GM19351 (cell line): ENCODE measurements around the gene SOX6.
"Not testable (repeated sequence)": the region's sequence is repeated elsewhere in the genome, so short reads cannot be mapped to it uniquely, and the experiment has no call there.

Experiments used
- ATAC-seq: cut with Tn5 transposase; IDR thresholded peaks from one replicate; pipeline ENCODE4 v1.9.1; 2021; ENCODE audit warnings: mild to moderate bottlenecking, moderate library complexity; ENCODE audit not compliant: unreplicated experiment

The SOX6 gene

GRCh38 chr11:16356057-16356760 is at the start of gene SOX6:
Gene SOX6, minus strand, starts transcription at chr11:16356546. Its CDS starts 15,298 bp downstream, at chr11:16341248.
- ATAC-seq: no peak

- no peak for ATAC-seq
Measured at GRCh38 chr11:16404781-16405285, 48.5 kb upstream of the SOX6 start.

- no peak for ATAC-seq
Measured at GRCh38 chr11:16403851-16404250, 47.5 kb upstream of the SOX6 start.

- no peak for ATAC-seq
Measured at GRCh38 chr11:16403448-16403803, 47.1 kb upstream of the SOX6 start.

- ATAC-seq: no peak
Measured at GRCh38 chr11:16402654-16403447, 46.5 kb upstream of the SOX6 start.

- ATAC-seq: no peak
Measured at GRCh38 chr11:16397390-16397789, 41.0 kb upstream of the SOX6 start.

GRCh38 chr11:16395601-16396000 is 39.3 kb upstream of the SOX6 start:
- no peak for ATAC-seq

GRCh38 chr11:16394947-16395346 is 38.6 kb upstream of the SOX6 start:
- no peak for ATAC-seq

GRCh38 chr11:16393340-16393739 is 37.0 kb upstream of the SOX6 start:
- no peak for ATAC-seq

- ATAC-seq: no peak
Measured at GRCh38 chr11:16392616-16393015, 36.3 kb upstream of the SOX6 start.

GRCh38 chr11:16390826-16391225 is 34.5 kb upstream of the SOX6 start:
- not testable (repeated sequence) for ATAC-seq

- no peak for ATAC-seq
Measured at GRCh38 chr11:16385099-16385498, 28.8 kb upstream of the SOX6 start.

- ATAC-seq: no peak
Measured at GRCh38 chr11:16382638-16383380, 26.5 kb upstream of the SOX6 start.

GRCh38 chr11:16382186-16382585 is 25.8 kb upstream of the SOX6 start:
- ATAC-seq: no peak

- ATAC-seq: no peak
Measured at GRCh38 chr11:16380941-16381568, 24.7 kb upstream of the SOX6 start.

GRCh38 chr11:16378906-16379305 is 22.6 kb upstream of the SOX6 start:
- ATAC-seq: no peak

GRCh38 chr11:16377746-16378145 is 21.4 kb upstream of the SOX6 start:
- ATAC-seq: no peak

- not testable (repeated sequence) for ATAC-seq
Measured at GRCh38 chr11:16375664-16376063, 19.3 kb upstream of the SOX6 start.

GRCh38 chr11:16373768-16374167 is 17.4 kb upstream of the SOX6 start:
- ATAC-seq: no peak

- ATAC-seq: no peak
Measured at GRCh38 chr11:16372355-16372754, 16.0 kb upstream of the SOX6 start.

- ATAC-seq: peak; percentile 65
Measured at GRCh38 chr11:16367252-16367651, 10.9 kb upstream of the SOX6 start.
